Caco-2 (cell line): Measurements from ENCODE around the gene WEE1. TPM values are rescaled to one million over a fixed set of nuclear protein-coding genes. Genes with fewer than 3 reads are reported as not detected.

ENCODE experiments used
- BruUV-seq: library from RNA; stranded (reverse); fragments of 400-500 nt; replicated peaks from 2 replicates; lab custom pipeline; 2021; lab: Mats Ljungman, UMichigan
- CTCF ChIA-PET: fragments of 300-600 bp; sonication (Branson Sonifier 250); formaldehyde crosslinking; loops from one replicate; lab custom pipeline; 2022; ENCODE audit warnings: antibody characterized with exemption; lab: Charles Lee
- POLR2A ChIA-PET: fragments of 300-600 bp; sonication (Branson Sonifier 250); formaldehyde crosslinking; loops from one replicate; lab custom pipeline; 2022; ENCODE audit warnings: antibody characterized with exemption; lab: Charles Lee
- DNase-seq, 2 experiments: peaks; one replicate each; pipeline versions ENCODE4 v3.0.0 to v3.0.0-alpha.2; 2020 to 2022
- H3K27me3 ChIP-seq: replicated peaks from 2 replicates; pipeline ENCODE4 v1.6.0; 2011; ENCODE audit warnings: low read length; ENCODE audit not compliant: control insufficient read depth, insufficient read depth
- H3K36me3 ChIP-seq: 2 replicates; pipeline ENCODE4 v1.5.1; 2011; ENCODE audit warnings: low read length; ENCODE audit not compliant: control insufficient read depth, insufficient read depth
- H3K4me1 ChIP-seq: fragments of 250-450 bp; sonication (Bioruptor Pico); 2 replicates; pipeline ENCODE4 v1.5.1; 2020; ENCODE audit warnings: mild to moderate bottlenecking
- H3K4me3 ChIP-seq: 2 replicates; pipeline ENCODE4 v1.5.1; 2011; ENCODE audit warnings: low read depth, mild to moderate bottlenecking, control low read depth, low read length
- H3K9me3 ChIP-seq: fragments of 250-450 bp; sonication (Bioruptor Pico); 2 replicates; pipeline ENCODE4 v1.5.1; 2020; ENCODE audit warnings: mild to moderate bottlenecking, moderate library complexity
- H3K27ac Mint-ChIP-seq: one replicate; pipeline ENCODE4 v1.8.0; 2022; ENCODE audit warnings: mixed read lengths; ENCODE audit not compliant: unreplicated experiment
- H3K27me3 Mint-ChIP-seq: one replicate; pipeline ENCODE4 v1.8.0; 2022; ENCODE audit warnings: mixed read lengths; ENCODE audit not compliant: insufficient read depth, unreplicated experiment
- H3K36me3 Mint-ChIP-seq: one replicate; pipeline ENCODE4 v1.8.0; 2022; ENCODE audit warnings: mild to moderate bottlenecking, mixed read lengths; ENCODE audit not compliant: insufficient read depth, unreplicated experiment
- H3K4me1 Mint-ChIP-seq: one replicate; pipeline ENCODE4 v1.8.0; 2022; ENCODE audit warnings: low read depth, mixed read lengths; ENCODE audit not compliant: unreplicated experiment
- H3K4me3 Mint-ChIP-seq: one replicate; pipeline ENCODE4 v1.8.0; 2022; ENCODE audit warnings: mild to moderate bottlenecking, moderate library complexity, mixed read lengths; ENCODE audit not compliant: unreplicated experiment
- H3K9me3 Mint-ChIP-seq: one replicate; pipeline ENCODE4 v1.8.0; 2022; ENCODE audit warnings: mixed read lengths; ENCODE audit not compliant: unreplicated experiment
- CTCF ChIP-seq, 2 experiments: fragments of 200-600 bp in 1 of 2; IDR thresholded peaks; 1 replicate in 1 of 2; 2 replicates in 1 of 2; pipeline versions ENCODE4 v1.5.1 to v1.8.0; 2011 to 2022; ENCODE audit warnings: antibody characterized with exemption in 1 of 2, control low read depth in 1 of 2, inconsistent platforms in 1 of 2, low read depth in 1 of 2, low read length in 1 of 2, mild to moderate bottlenecking in 1 of 2, moderate library complexity in 1 of 2; ENCODE audit not compliant: insufficient read depth in 1 of 2, severe bottlenecking in 1 of 2, unreplicated experiment in 1 of 2
- intact Hi-C: fragments of 100-400 bp; cut with micrococcal nuclease; formaldehyde crosslinking; loops from one replicate; pipeline ENCODE4 v1.10.0; 2022; ENCODE audit not compliant: unreplicated experiment
- total RNA-seq: library from RNA; stranded (reverse); gene quantifications from 2 replicates; pipeline ENCODE4 v1.2.3, GENCODE V29; 2022

WEE1 gene
- total RNA-seq, 1 experiment from 2014 or later: 108 TPM

GRCh38 chr11:9527481-9528135 is 45.9 kb upstream of the WEE1 start:
- H3K4me1 Mint-ChIP-seq: peaks cover 27% of the 10 kb centered on the region
- TF ChIP-seq CTCF (IDR thresholded peaks at IDR 0.05; ENCODE audit: insufficient read depth in 1 of 2, low read depth in 1 of 2, low read length in 1 of 2, severe bottlenecking in 1 of 2, unreplicated experiment in 1 of 2): no peak
- no peaks in the 10 kb centered on the region for H3K27me3 Mint-ChIP-seq
- POLR2A ChIA-PET: no interaction called here
- no peak overlapping the region for H3K4me3 Mint-ChIP-seq
- DNase-seq: no peak
- no peaks in the 10 kb centered on the region for H3K9me3 Mint-ChIP-seq
- Histone ChIP-seq H3K4me3 (no peak overlapping the region), H3K4me1 (peaks cover 41% of the 10 kb centered on the region), H3K27me3 (no peaks in the 10 kb centered on the region), H3K36me3 (no peaks in the 10 kb centered on the region), H3K9me3 (no peaks in the 10 kb centered on the region)
- H3K36me3 Mint-ChIP-seq: peaks cover 6% of the 10 kb centered on the region
- H3K27ac Mint-ChIP-seq: peak overlapping the region; percentile 35
- no TSS peak for BruUV-seq
- CTCF ChIA-PET: no interaction called here
- intact Hi-C loops: no loop called here

- Mint-ChIP-seq H3K27ac (no peak overlapping the region), H3K27me3 (no peaks in the 10 kb centered on the region), H3K36me3 (peaks cover 6% of the 10 kb centered on the region), H3K4me3 (no peak overlapping the region), H3K4me1 (peaks cover 27% of the 10 kb centered on the region), H3K9me3 (no peaks in the 10 kb centered on the region)
- Histone ChIP-seq H3K27me3 (no peaks in the 10 kb centered on the region), H3K36me3 (no peaks in the 10 kb centered on the region), H3K4me3 (no peak overlapping the region), H3K9me3 (no peaks in the 10 kb centered on the region), H3K4me1 (peaks cover 46% of the 10 kb centered on the region)
- ChIA-PET CTCF (no interaction called here), POLR2A (no interaction called here)
- intact Hi-C loops: no loop called here
- no TSS peak for BruUV-seq
- DNase-seq: no peak
- TF ChIP-seq CTCF (IDR thresholded peaks at IDR 0.05; ENCODE audit: insufficient read depth in 1 of 2, low read depth in 1 of 2, low read length in 1 of 2, severe bottlenecking in 1 of 2, unreplicated experiment in 1 of 2): no peak
Observed at GRCh38 chr11:9528136-9528501, 45.4 kb upstream of the WEE1 start.

GRCh38 chr11:9528573-9529333 is 44.7 kb upstream of the WEE1 start:
- H3K4me1 Mint-ChIP-seq: peaks cover 30% of the 10 kb centered on the region
- H3K9me3 Mint-ChIP-seq: no peaks in the 10 kb centered on the region
- Histone ChIP-seq H3K4me1 (peaks cover 52% of the 10 kb centered on the region), H3K27me3 (no peaks in the 10 kb centered on the region), H3K36me3 (no peaks in the 10 kb centered on the region), H3K9me3 (no peaks in the 10 kb centered on the region), H3K4me3 (no peak overlapping the region)
- no peak for TF ChIP-seq CTCF (IDR thresholded peaks at IDR 0.05; ENCODE audit: insufficient read depth in 1 of 2, low read depth in 1 of 2, low read length in 1 of 2, severe bottlenecking in 1 of 2, unreplicated experiment in 1 of 2)
- CTCF ChIA-PET: no interaction called here
- H3K27ac Mint-ChIP-seq: peak overlapping the region; percentile 69
- DNase-seq: no peak
- no peak overlapping the region for H3K4me3 Mint-ChIP-seq
- BruUV-seq: no TSS peak
- H3K36me3 Mint-ChIP-seq: peaks cover 6% of the 10 kb centered on the region
- intact Hi-C loops: no loop called here
- POLR2A ChIA-PET: interaction anchor here (1.0 kb wide), 1 partner anchor 68 kb away, joined by 6 read pairs; the partner anchor contains the start of gene ZNF143
- no peaks in the 10 kb centered on the region for H3K27me3 Mint-ChIP-seq
